HepG2 (cell line): ENCODE data around the gene PIWIL1. TPM values are rescaled to one million over a fixed set of nuclear protein-coding genes. Genes with fewer than 3 reads are reported as not detected.

Experiments
- KIAA2018 ChIP-seq: sonication (generic); formaldehyde crosslinking; IDR thresholded peaks from 2 replicates; pipeline ENCODE4 v1.5.0; 2020; ENCODE audit warnings: mild to moderate bottlenecking, missing genetic modification reagents, borderline replicate concordance
- ZNF800 ChIP-seq: sonication (generic); formaldehyde crosslinking; IDR thresholded peaks from 2 replicates; pipeline ENCODE4 v1.4.0; 2020; ENCODE audit warnings: missing genetic modification reagents
- polyA plus RNA-seq, 8 experiments: library from polyadenylated mRNA; depleted of rRNA in 3 of 8; stranded (reverse) in 7 of 8; unstranded in 1 of 8; fragments of >200 nt; fragmentation: Illumina TruSeq in 4 of 8; extraction: Trizol in 4 of 8; gene quantifications; 2 replicates each; pipeline versions ENCODE4 v1.2.1 to v1.2.3, GENCODE V29; 2011 to 2016; ENCODE audit warnings: low read depth in 4 of 8, missing spikeins in 1 of 8, mixed read lengths in 1 of 8; ENCODE audit not compliant: insufficient read depth in 1 of 8
- total RNA-seq, 5 experiments: library from RNA; depleted of rRNA; stranded (reverse); fragments of >200 nt; fragmentation: Illumina TruSeq; extraction: Trizol; gene quantifications; 2 replicates each; pipeline ENCODE4 v1.2.3, GENCODE V29; 2016; ENCODE audit warnings: low read depth in 1 of 5

The PIWIL1 gene
- total and polyA plus RNA-seq, 2 of the 13 experiments (the other 11 are each of a cell fraction or from before 2014, with no cell fraction given), result not detected

- TF ChIP-seq KIAA2018 (no peak), ZNF800 (CRISPR knock-in tag) (no peak)
These were observed 17.2 kb upstream of the PIWIL1 start (continued) for GRCh38 chr12:130320536-130320935.
